MCF 10A (cell line): ENCODE measurements around the gene STPG3. TPM values are rescaled to one million over a fixed set of nuclear protein-coding genes. Genes with fewer than 3 reads are reported as not detected.

Source experiments
- BruUV-seq: library from RNA; stranded (reverse); fragments of 400-500 nt; replicated peaks from 2 replicates; lab custom pipeline; 2021; lab: Mats Ljungman, UMichigan
- CTCF ChIA-PET: fragments of 300-600 bp; sonication (Branson Sonifier 250); formaldehyde crosslinking; extraction: SDS; loops from one replicate; lab custom pipeline; 2021; ENCODE audit warnings: antibody characterized with exemption, inconsistent platforms; lab: Yijun Ruan, JAX
- POLR2A ChIA-PET: fragments of 300-600, 350-650 bp; sonication (Branson Sonifier 250); formaldehyde crosslinking; extraction: SDS; loops from one replicate; lab custom pipeline; 2020; ENCODE audit warnings: antibody characterized with exemption, inconsistent platforms; lab: Yijun Ruan, JAX
- DNase-seq: peaks from one replicate; pipeline ENCODE4 v3.0.0-alpha.2; 2018; ENCODE audit not compliant: unreplicated experiment
- H3K27ac Mint-ChIP-seq: one replicate; pipeline ENCODE4 v1.8.0; 2022; ENCODE audit warnings: mild to moderate bottlenecking, low read depth, mixed read lengths; ENCODE audit not compliant: unreplicated experiment
- H3K27me3 Mint-ChIP-seq: one replicate; pipeline ENCODE4 v1.8.0; 2022; ENCODE audit warnings: mixed read lengths; ENCODE audit not compliant: insufficient read depth, unreplicated experiment
- H3K36me3 Mint-ChIP-seq: one replicate; pipeline ENCODE4 v1.8.0; 2022; ENCODE audit warnings: mild to moderate bottlenecking, moderate library complexity, mixed read lengths; ENCODE audit not compliant: insufficient read depth, unreplicated experiment
- H3K4me1 Mint-ChIP-seq: one replicate; pipeline ENCODE4 v1.8.0; 2022; ENCODE audit warnings: mixed read lengths; ENCODE audit not compliant: insufficient read depth, unreplicated experiment
- H3K4me3 Mint-ChIP-seq: one replicate; pipeline ENCODE4 v1.8.0; 2022; ENCODE audit warnings: mild to moderate bottlenecking, moderate library complexity, mixed read lengths; ENCODE audit not compliant: unreplicated experiment
- H3K9me3 Mint-ChIP-seq: one replicate; pipeline ENCODE4 v1.8.0; 2022; ENCODE audit warnings: mixed read lengths; ENCODE audit not compliant: unreplicated experiment
- CTCF ChIP-seq: fragments of 200-600 bp; IDR thresholded peaks from one replicate; pipeline ENCODE4 v1.8.0; 2022; ENCODE audit warnings: antibody characterized with exemption, mild to moderate bottlenecking; ENCODE audit not compliant: unreplicated experiment
- intact Hi-C: fragments of 100-400 bp; cut with micrococcal nuclease; formaldehyde crosslinking; loops from 2 replicates; pipeline ENCODE4 v1.14.1; 2022
- total RNA-seq: library from RNA; stranded (reverse); gene quantifications from 2 replicates; pipeline ENCODE4 v1.2.3, GENCODE V29; 2022

The STPG3 gene
- total RNA-seq, 1 experiment from 2014 or later, result not detected

GRCh38 chr9:137255448-137256114 lies 4.5 kb downstream of the STPG3 start:
- no peaks in the 10 kb centered on the region for H3K27me3 Mint-ChIP-seq
- H3K27ac Mint-ChIP-seq, result no peak overlapping the region
- peak overlapping the region; percentile 82 for H3K4me3 Mint-ChIP-seq
- intact Hi-C loops, result no loop called here
- TF ChIP-seq CTCF, result no peak
- ChIA-PET POLR2A (interaction anchor here (1.0 to 5.6 kb wide), 8 partner anchors 12 to 169 kb away, joined by 3 to 118 read pairs (median 5); partner anchors contain the start of genes MAN1B1, TOR4A, TPRN and TUBB4B), CTCF (interaction anchor here (0.8 to 2.2 kb wide), 8 partner anchors 9 to 137 kb away, joined by 4 to 13 read pairs (median 6); partner anchors contain the start of gene TOR4A)
- H3K36me3 Mint-ChIP-seq, result peaks cover 43% of the 10 kb centered on the region
- BruUV-seq, result no TSS peak
- H3K4me1 Mint-ChIP-seq, result no peaks in the 10 kb centered on the region
- H3K9me3 Mint-ChIP-seq, result no peaks in the 10 kb centered on the region
- DNase-seq, result peak; percentile 20

DNA sequence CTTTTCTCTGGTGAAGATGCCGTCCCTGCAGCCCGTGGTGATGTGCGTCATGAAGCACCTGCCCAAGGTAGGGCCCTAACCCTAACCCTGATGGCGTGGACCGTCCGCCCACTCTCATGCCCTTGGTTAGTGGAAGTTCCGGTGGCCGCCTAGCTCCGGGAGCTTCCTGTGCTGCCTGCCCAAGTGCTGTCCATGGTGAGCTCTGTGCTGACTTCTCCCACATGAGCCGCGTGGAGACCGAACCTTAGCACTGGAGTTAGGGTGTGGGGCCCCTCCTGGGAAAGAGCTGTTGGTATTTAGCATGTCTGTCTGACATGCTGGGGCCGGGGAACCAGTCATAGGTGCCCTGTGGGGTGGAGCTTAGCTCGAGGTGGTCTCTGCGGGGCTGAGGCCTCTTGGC lies 5.3 kb downstream of the STPG3 start:
- CTCF ChIA-PET, result interaction anchor here (0.6 to 1.3 kb wide), 8 partner anchors 9 to 562 kb away, joined by 3 to 13 read pairs (median 4); no protein-coding TSS in a partner anchor
- no peak for TF ChIP-seq CTCF
- peaks cover 49% of the 10 kb centered on the region for H3K36me3 Mint-ChIP-seq
- no peaks in the 10 kb centered on the region for H3K27me3 Mint-ChIP-seq
- DNase-seq, result no peak
- POLR2A ChIA-PET, result interaction anchor here (1.5 to 5.6 kb wide), 3 partner anchors 13 to 56 kb away, joined by 4 to 118 read pairs (median 6); partner anchors contain the start of genes TPRN and TUBB4B
- H3K9me3 Mint-ChIP-seq, result no peaks in the 10 kb centered on the region
- H3K4me3 Mint-ChIP-seq, result peak overlapping the region; percentile 82
- no TSS peak for BruUV-seq
- intact Hi-C loops, result no loop called here
- no peaks in the 10 kb centered on the region for H3K4me1 Mint-ChIP-seq
- H3K27ac Mint-ChIP-seq, result no peak overlapping the region

- ChIA-PET POLR2A (interaction anchor here (1.8 to 5.6 kb wide), 2 partner anchors 13 to 33 kb away, joined by 6 to 118 read pairs; partner anchors contain the start of gene TUBB4B), CTCF (interaction anchor here (0.6 to 1.3 kb wide), 7 partner anchors 10 to 562 kb away, joined by 3 to 13 read pairs (median 5); no protein-coding TSS in a partner anchor)
- intact Hi-C loops, result no loop called here
Observed at GRCh38 chr9:137256856-137257255, 5.8 kb downstream of the STPG3 start.

More at GRCh38 chr9:137256856-137257255, 5.8 kb downstream of the STPG3 start:
- H3K4me3 Mint-ChIP-seq, result peak overlapping the region; percentile 82
- no peak overlapping the region for H3K27ac Mint-ChIP-seq
- no TSS peak for BruUV-seq
- DNase-seq, result no peak
- peaks cover 4% of the 10 kb centered on the region for H3K4me1 Mint-ChIP-seq
- H3K27me3 Mint-ChIP-seq, result no peaks in the 10 kb centered on the region
- peaks cover 54% of the 10 kb centered on the region for H3K36me3 Mint-ChIP-seq
- TF ChIP-seq CTCF, result no peak
- no peaks in the 10 kb centered on the region for H3K9me3 Mint-ChIP-seq
